NB4 (cell line): Measurements from ENCODE around the gene PEX12.

Source experiments
- CTCF ChIP-seq: IDR thresholded peaks from one replicate; pipeline ENCODE4 v1.5.1; 2012; ENCODE audit warnings: low read depth, low read length
- MYC ChIP-seq: IDR thresholded peaks from 2 replicates; pipeline ENCODE4 v1.6.1; 2011; ENCODE audit warnings: low read depth, low read length
- POLR2A ChIP-seq: IDR thresholded peaks from 2 replicates; pipeline ENCODE4 v1.6.1; 2011; ENCODE audit warnings: mild to moderate bottlenecking; ENCODE audit not compliant: insufficient read length; ENCODE audit errors: extremely low read depth

- no peak for TF ChIP-seq CTCF
- no peak for TF ChIP-seq POLR2A
- TF ChIP-seq MYC: no peak
Measured at GRCh38 chr17:35553310-35553709, 25.1 kb downstream of the PEX12 start.
